GM18867 (cell line): Measurements from ENCODE around the gene ODF2.
"Not testable (repeated sequence)": the region's sequence is repeated elsewhere in the genome, so short reads cannot be mapped to it uniquely, and the experiment has no call there.

Experiments
- ATAC-seq: cut with Tn5 transposase; IDR thresholded peaks from one replicate; pipeline ENCODE4 v1.9.1; 2021; ENCODE audit warnings: mild to moderate bottlenecking, moderate library complexity; ENCODE audit not compliant: unreplicated experiment

Gene ODF2

DNA sequence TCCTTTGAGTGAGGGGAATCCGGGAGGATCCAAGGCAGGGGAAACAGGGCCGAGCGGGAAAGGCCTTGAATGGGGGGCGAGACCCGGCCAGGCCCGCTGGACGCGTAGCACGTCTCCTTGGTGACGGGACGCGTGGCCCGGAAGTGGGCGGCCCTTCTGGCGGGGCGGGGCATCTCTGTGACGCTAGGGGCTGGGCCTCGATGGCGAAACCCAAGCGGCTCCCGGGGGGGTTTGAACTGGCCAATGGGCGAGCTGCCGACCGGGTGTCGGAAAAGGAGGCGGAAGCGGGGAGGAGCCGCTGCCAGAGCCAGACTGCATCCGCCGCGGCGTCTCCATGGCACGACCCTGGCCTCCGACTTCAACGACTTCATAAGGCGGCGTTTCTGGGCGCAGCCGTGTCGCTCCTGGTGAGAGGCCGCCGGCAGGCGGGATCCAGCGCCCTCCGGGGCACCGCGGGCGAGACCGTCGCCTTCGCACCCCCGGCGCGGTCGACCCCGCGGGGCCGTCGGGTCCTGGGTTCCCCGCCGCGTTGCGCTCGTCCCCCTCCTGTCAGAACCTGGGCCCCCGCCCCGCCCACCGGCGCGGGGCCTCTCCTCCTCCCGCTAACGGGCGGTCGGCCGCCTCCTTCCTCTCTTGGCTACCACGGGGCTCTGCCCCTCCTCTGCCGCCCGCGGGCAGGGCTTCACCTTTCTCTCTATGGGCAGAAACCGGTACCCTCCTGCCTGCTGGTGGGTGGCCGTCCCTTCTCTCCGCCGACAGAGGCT lies at the start of gene ODF2:
Gene ODF2, plus strand, starts transcription at position 158 of the 764 bp plus-strand sequence. Its CDS starts 86 bp downstream, at position 244.
- peak; percentile 84 for ATAC-seq

DNA sequence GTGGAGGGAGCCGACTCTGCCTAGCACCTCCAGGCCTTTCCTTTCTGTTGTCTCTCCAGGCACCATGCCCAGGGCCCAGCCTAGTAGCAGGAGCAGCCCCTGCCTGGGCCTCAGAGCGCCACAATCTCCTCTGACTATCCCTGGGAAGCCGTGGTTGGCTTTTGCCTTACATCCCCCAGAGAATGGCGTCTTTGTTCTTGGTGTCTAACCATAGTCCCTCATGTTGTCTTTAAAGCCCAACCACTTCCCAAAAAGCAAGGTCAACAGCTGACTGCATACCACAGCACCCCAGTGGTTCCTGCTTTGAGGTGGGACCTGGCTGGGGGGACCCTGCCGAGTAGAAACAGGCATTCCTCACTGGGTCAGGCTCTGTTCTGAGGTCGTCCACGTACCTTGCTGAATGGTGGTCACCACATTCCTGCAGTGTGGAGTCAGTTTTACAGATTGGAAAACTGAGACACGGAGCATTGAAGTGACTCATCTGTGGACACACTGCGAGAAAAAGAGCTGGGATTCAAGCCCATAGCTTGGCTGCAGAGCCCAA lies 48.9 kb upstream of the ODF2 start:
- ATAC-seq: no peak

DNA sequence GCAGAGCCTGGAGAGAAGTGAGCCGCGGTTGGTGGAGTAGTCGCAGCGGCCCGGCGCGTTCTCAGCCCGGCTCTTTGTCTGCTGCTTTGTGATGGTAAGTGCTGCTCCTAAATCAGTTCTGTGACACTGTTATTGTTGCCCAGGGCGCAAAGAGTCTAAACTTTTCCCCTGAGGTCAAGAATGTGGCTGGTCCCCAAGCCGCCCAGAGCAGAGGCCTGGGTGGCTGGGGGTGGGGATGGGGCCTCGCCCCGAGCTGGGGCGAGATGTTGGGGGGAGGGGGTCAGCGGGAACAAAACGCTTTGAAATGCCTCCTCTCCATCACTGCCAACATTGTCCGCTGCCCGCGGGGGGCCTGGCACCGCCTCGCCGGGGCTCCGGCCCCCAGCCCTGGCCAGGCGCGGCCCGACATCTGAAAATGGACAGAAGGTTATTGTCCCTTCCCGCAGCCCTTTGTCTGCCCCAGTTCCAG lies 46.8 kb upstream of the ODF2 start:
- no peak for ATAC-seq

DNA sequence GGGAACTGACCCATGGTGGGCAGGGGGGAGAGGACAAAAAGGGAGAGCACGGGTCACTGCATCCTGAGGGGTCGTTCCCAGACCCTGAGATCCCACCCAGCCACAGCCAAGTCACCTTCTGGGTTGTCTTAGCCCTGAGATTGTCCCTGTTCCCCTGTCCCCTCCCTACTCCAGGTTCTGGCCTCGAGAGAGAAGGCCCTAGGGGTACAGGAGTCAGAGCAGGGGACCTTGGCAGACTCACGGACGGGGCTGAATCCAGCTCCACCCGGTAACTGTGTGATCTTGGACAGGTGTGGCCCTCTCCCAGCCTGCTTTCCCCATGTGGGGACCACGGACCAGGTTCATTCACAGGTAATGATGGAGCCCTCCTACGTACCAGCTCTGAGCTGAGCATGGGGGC lies 46.4 kb upstream of the ODF2 start:
- no peak for ATAC-seq

DNA sequence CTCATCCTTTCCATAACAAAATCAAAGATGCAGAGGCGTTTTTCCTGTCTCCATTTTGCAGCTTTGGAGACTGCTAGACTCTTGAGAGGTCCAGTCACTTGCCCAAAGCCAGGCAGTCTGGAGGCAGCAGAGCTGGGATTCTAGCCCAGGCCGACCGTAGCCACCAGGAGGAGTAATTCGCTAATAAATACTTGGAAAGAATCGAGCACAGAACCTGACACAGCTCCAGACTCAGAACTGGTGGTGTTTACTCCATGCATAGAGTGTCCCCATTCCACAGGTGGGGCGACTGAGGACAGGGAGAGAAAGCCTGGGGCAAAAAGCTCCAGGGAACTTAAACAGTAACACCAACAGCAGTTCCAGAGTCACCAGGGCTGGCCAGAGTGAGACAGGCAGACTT lies 45.8 kb upstream of the ODF2 start:
- no peak for ATAC-seq

DNA sequence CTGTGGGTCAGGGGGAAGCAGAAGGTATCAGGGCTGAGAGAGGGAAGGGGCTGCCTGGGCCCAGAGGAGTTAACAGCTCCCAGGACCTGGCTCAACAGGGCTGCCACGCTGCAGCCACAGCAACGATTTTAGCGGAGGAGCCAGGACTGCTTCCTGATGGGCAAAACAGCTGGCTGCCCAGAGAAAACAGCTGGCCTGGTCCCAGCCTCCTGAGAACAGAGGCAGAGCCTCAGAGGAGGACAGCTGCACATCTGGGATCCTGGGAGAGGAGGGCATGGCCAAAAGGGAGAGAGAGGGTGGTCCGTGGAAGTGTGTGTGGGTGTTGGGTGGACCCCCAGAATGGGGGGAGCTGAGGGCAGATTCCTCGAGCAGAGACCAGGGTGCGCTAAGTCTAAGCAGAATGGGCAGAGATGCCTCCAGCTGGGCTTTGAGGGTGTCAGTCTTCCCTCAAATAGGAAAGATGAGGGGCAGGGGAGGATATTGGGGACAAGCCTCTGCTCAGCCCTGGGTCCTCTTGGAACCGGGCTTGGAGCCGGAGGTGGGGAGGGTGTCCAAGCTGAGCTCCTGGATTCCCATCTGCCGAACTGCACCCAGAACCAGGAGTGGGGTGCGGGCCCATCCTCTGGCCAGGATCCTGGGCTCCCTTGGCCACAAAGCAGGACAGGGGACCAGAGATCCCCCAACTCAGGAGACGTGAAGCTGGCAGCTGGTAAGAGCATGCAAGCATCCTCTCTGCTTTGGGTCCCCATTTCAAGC lies 44.3 kb upstream of the ODF2 start:
- ATAC-seq: no peak

DNA sequence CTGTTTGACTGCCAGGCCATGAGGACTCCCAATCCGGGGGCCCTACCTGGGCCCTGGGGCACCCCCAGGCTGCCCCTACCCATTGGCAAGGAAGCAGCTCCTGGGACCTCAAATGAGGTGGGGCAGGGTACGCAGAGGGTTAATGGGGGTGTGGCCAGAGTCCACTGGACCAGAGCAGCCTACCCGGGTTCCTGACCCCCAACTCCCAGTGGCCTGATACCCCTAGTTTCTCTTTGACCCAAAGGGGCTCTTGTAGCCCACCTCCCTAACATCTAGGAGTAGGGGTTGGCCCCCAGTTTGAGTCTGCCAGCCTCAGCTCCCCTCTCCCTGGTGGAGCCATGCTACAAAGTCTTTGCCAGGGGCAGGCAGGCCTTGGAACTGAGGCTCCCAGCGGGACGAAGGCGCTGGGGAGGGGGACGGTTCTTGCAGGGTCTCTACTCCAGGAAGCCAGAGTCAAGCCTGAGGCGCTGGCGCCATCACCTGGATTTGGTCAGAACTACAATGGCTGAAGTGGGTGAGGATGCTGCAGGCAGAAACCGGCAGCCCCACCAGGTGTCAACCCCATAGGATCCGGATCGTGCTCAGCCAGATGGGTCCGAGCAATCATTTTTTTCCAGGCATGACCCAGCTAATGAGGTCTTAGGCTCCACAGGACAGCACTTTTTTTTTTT lies 43.6 kb upstream of the ODF2 start:
- no peak for ATAC-seq

DNA sequence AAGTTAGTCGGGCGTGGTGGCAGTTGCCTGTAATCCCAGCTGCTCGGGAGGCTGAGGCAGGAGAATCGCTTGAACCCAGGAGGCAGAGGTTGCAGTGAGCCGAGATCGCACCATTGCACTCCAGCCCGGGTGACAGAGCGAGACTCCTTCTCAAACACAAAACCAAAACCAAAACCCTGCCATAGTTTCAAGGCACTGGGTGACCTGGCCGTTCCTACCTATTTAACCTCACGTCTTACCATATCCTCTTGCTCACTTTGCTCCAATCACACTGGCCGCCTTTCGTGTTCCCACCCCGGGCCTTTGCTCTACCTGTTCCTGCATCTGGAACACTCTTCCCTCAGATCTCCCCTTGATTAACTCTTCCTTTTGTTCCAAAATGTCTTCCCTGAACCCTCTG lies 42.1 kb upstream of the ODF2 start:
- ATAC-seq: not testable (repeated sequence)

DNA sequence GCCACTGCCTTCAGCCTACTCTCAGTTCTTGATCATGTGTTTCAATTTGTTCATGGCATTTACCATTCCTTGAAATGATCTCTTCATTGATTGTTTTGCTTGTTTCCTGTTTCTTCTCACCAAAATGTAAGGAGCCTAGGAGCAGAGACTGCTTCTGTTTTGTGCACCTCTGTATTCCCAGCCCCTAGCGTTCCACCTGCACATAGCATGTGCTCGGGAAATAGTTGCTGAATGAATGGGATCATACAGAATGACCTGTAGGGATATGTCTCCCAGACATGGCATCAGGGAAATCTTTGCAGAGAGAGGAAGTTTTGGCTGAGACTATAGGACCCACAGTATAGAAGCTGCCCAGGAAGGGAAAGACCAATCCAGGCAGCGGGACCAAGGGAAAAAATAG lies 41.3 kb upstream of the ODF2 start:
- ATAC-seq: no peak

DNA sequence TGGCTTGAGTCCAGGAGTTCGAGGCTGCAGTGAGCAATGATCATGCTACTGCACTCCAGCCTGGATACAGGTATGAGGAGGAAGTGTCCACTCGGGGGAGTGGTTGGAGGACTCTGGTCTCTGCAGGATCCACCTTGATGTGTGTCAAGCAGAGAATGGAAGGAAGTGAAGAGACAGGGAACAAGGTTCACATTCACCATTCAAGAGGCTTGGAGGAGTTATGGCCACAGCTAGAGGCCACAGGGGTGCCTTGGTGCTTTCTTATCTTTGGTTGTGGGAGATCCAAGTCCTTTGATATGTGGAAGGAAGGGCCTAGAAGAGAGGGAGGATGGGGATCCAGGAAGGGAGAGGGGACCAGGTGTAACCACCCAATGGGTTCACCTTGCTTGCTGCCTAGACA lies 40.5 kb upstream of the ODF2 start:
- no peak for ATAC-seq

DNA sequence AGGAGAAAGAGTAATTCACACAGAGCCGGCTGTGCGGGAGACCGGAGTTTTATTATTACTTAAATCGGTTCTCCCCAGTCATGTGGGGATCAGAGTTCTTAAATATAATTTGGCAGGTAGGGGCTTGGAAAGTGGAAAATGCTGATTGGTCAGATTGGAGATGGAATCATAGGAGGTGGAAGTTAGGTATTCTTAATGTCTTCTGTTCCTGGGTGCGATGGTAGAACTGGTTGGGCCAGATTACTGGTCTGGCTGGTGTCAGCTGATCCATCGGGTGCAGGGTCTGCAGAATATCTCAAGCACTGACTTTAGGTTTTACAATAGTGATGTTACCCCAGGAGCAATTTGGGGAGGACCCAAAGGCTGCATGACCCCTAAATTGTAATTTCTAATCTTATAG lies 39.8 kb upstream of the ODF2 start:
- ATAC-seq: no peak

DNA sequence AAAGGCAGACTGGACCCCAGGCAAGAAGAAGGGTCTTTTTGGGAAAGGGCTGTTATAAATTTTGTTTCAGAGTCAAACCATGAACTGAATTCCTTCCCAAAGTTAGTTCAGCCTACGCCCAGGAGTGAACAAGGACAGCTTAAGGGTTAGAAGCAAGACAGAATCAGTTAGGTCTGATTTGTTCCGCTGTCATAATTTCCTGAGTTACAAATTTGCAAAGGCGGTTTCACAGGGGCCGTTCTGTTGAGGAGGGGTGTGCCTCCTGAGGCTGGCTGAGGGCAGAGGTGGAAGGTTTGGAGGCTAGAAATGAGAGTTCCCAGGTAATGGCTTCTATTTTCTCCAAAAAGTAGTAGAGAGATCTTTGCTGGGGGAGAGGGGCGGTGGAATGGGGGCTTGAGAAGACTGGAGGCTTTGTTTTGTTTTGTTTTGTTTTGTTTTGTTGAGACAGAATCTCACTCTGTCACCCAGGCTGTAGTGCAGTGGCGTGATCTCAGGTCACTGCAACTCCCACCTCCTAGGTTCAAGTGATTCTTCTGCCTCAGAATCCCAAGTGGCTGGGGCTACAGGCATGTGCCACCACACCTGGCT lies 39.3 kb upstream of the ODF2 start:
- no peak for ATAC-seq

DNA sequence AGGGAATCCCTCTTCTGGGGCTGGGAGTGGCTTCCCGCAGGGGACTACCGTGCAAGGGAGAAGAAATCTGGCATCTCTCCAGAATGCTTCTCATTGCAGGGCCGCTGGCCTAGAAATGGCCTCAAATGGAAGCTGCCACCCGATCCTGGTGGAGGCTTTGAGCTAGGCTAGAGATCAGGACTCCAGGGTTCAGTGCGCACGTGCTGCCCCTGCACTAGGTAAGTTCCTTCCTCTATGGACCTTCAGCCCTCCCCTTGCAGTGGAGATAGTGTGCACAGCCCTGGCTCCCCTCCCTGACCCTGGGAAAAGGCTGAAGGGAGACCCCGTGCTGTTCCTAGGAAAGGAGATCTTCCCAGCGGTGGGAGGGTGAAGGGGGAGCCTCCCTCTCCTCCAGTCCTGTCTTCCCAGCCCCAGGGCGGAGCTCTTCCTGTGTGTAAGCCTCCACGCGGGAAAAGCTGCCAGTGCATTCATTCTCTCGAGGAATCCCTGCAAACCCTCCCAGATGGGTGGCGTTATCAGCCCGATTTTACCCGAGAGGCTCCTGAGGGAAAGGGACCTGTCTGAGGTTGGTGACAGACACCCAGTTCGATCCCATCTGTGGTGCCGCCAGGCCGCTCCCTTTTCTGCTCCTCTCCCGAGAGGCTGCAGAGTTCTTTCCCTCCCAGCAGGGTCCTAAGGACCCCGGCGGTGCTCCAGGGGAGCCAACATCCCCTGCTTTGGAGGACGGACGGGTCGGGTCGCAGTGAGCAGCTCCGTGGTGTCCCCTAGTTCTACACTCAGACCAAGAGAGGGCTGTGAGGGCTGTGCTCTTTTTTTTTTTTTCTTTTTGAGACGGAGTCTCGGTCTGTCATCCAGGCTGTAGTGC lies 36.5 kb upstream of the ODF2 start:
- no peak for ATAC-seq

DNA sequence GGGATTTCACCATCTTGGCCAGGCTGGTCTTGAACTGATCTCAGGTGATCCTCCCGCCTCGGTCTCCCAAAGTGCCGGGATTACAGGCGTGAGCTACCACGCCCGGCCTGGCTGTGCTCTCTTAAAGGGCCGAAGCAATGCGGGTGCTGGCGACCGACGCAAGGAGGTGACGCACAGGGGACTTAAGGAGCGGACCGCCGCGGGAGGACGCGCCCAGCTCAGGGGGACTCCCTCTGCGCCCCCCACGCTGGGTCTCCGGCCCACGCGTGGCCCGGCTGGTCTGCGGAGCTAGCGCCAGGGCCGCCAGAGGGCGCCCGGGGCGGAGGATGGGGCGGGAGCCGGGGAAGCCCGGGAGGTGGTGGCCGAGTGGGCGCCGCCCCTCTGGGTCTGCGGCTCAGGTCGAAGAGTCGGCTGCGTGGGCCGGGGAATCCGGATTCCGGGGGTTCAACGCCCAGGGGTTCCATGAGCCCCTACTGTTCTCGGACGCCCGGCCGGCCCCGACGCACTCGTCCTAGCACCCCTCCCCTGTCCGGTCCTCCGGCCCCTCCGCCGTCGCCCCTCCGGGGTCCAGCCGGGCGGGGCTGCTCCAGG lies 35.7 kb upstream of the ODF2 start:
- ATAC-seq: peak; percentile 75

DNA sequence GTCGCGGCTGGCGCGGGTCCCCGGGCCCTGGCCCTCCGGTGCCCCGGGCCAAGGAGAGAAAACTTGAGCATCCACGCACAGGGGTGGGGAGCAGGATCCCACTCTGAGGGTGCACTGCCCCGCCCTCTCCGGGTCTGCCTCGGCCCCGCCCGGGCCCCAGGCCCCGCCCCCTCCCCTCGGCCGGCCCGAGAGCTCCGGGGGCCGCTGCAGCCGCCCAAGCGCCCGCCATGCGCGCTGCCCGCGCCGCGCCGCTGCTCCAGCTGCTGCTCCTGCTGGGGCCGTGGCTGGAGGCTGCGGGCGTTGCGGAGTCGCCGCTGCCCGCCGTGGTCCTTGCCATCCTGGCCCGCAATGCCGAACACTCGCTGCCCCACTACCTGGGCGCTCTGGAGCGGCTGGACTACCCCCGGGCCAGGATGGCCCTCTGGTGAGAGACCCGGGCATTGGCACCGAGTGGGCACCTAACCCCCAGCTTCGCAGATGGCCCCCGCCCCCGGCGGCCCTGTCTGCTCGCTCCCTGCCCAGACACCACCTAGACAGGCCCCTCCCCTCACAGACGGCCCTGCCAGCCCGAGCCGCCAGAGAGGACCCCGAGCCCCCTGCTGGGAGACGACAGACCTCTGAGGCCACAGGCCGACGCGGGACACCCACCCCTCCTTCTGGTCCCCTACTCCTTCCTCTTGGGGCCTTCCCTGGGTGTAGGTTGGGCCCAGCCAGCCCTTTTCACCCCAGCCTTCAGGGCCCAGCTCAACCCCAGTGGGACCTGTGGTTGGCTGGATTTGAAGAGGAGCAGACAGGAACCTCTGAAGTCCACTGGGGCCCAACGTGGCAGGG lies 34.9 kb upstream of the ODF2 start, which contains the start of gene CERCAM:
Gene CERCAM, plus strand, starts transcription at position 207 of the 831 bp plus-strand sequence. Its CDS starts 21 bp downstream, at position 228.
- peak; percentile 72 for ATAC-seq

DNA sequence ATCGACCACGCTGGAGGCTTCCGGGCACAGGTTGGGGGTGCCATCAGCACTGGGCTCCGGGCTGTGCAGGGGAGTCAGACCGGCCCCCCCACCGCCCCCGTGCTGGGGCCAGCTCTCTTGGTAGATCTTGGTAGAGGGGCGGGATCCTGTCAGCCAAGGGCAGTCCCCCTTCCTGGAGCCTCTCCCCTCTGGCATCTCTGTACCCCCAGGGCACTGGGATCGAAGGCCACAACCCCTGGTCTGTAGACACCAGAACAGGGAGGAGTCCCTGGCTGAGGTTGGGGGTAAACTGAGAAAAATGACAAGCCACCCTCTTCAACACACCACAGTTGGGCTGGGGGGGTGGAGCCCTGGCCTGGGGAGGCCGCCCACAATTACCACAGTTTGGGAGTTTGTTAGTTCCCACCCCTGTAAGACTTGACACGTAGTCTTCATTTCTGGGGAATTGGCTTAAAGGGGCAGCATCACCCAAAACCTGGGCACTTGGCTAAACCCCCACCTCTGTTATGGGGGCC lies 34.3 kb upstream of the ODF2 start:
- no peak for ATAC-seq

DNA sequence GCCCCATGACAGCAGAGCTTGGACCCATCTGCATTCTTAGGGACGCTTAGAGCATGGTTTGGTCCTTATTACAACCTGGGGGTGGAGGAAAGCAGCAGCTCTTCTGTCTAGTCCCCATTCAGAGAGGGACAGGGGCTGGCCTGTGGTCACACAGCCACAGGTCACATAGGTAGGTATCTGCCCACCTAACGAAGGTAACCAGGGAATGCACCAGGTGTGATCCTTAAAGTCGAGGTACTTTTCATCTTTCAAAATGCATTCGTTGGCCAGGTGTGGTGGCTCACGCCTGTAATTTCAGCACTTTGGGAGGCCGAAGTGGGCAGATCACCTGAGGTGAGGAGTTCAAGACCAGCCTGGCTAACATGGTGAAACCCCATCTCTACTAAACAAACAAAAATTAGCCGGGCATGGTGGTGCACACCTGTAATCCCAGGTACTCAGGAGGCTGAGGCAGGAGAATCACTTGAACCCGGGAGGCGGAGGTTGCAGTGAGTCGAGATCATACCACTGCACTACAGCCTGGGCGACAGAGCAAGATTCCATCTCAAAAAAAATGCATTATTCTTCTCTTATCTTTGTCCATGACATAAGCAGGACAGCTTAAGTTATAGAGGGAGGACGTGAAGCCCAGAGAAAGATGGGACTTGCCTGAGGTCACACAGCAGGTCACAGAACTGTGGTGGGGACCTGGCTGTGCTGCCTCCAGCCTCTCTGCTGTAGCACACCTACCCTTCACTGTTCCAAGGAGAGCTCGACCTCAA lies 33.6 kb upstream of the ODF2 start:
- ATAC-seq: not testable (repeated sequence)

DNA sequence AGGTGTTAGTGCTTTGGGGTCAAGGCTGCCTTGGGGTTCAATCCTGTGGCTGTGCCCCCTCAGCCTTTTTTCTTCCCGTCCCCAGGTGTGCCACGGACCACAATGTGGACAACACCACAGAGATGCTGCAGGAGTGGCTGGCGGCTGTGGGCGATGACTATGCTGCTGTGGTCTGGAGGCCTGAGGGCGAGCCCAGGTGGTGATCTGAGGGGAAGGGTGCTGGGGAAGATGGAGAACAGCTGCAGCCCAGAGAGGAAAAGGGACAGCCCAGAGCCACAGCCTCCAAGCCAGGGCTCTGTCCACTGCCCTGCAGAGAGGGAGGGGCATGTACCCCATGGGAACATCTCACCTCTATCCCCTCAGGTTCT lies 33.0 kb upstream of the ODF2 start:
- no peak for ATAC-seq
